NT2/D1 (cell line): ENCODE data around the gene KRTAP5-8.

Experiments
- SUZ12 ChIP-seq: IDR thresholded peaks from 2 replicates; pipeline ENCODE4 v1.6.1; 2011; ENCODE audit not compliant: insufficient read length, insufficient read depth; ENCODE audit errors: extremely low read depth
- YY1 ChIP-seq: IDR thresholded peaks from 2 replicates; pipeline ENCODE4 v1.6.1; 2011; ENCODE audit not compliant: insufficient read length, insufficient read depth
- ZNF274 ChIP-seq: IDR thresholded peaks from 2 replicates; pipeline ENCODE4 v1.6.1; 2011; ENCODE audit warnings: mild to moderate bottlenecking, low read depth, low read length

DNA sequence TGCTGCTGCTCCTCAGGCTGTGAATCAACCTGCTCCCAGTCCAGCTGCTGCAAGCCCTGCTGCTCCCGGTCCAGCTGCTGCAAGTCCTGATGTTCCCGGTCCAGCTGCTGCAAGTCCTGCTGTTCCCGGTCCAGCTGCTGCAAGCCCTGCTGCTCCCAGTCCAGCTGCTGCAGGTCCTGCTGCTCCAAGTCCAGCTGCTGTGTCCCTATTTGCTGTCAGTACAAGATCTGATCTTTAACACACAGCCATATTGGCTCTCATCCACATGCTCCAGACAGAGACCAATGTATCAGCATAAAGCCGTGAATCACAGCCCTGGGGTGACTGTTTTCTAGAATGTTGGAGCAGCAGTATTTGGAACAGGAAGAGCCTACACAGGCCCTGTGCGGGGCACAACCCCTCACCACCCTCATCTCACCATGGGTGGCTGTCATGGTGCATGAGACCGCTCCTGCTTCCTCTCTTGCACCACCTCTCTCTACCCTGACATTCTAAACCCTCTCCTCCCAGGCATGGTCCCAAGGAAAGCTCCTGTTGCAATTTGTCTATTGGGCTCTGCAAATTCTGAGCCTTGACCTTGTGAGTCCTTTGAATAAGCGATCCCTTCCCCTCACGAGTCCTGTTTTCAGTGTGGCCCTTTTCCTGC is 31.0 kb downstream of the KRTAP5-8 start:
- no peak for TF ChIP-seq YY1
- TF ChIP-seq SUZ12 = no peak
- TF ChIP-seq ZNF274 = no peak
